Activated T-helper 2 cell treated with anti-CD3 and anti-CD28 coated beads, Interferon-gamma antibody, Interleukin-2, Interleukin-4, amounts not matched to agents 10 μg/mL and 5 μg/mL and 100 μg/mL, durations not matched to agents 14 hours and 24 hours and 36 hours (primary cell): Measurements from ENCODE around the gene CISD2. TPM values are rescaled to one million over a fixed set of nuclear protein-coding genes. Genes with fewer than 3 reads are reported as not detected.
"Not testable (repeated sequence)": the region's sequence is repeated elsewhere in the genome, so short reads cannot be mapped to it uniquely, and the experiment has no call there.

Source experiments
- DNase-seq: peaks from one replicate; pipeline ENCODE4 v3.0.0; 2021; ENCODE audit warnings: low spot score
- H3K27ac Mint-ChIP-seq: one replicate; pipeline ENCODE4 v1.8.0; 2021; ENCODE audit warnings: mixed read lengths
- H3K27me3 Mint-ChIP-seq: one replicate; pipeline ENCODE4 v1.8.0; 2021; ENCODE audit warnings: low read depth, mixed read lengths
- H3K36me3 Mint-ChIP-seq: one replicate; pipeline ENCODE4 v1.8.0; 2021; ENCODE audit warnings: low read depth, mixed read lengths
- H3K4me1 Mint-ChIP-seq: one replicate; pipeline ENCODE4 v1.8.0; 2021; ENCODE audit warnings: low read depth, mixed read lengths
- H3K4me3 Mint-ChIP-seq: one replicate; pipeline ENCODE4 v1.8.0; 2021; ENCODE audit warnings: low read depth, mild to moderate bottlenecking, moderate library complexity, mixed read lengths
- H3K9me3 Mint-ChIP-seq: one replicate; pipeline ENCODE4 v1.8.0; 2021; ENCODE audit warnings: mixed read lengths
- intact Hi-C: fragments of 100-400 bp; cut with micrococcal nuclease; formaldehyde crosslinking; loops from one replicate; pipeline ENCODE4 v1.15.1; 2023
- total RNA-seq: library from RNA; stranded (reverse); gene quantifications from 2 replicates; pipeline ENCODE4 v1.2.3, GENCODE V29; 2022

CISD2 gene, protein sequence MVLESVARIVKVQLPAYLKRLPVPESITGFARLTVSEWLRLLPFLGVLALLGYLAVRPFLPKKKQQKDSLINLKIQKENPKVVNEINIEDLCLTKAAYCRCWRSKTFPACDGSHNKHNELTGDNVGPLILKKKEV
- 50.8 and 51.4 TPM in 2 replicates for total RNA-seq

DNA sequence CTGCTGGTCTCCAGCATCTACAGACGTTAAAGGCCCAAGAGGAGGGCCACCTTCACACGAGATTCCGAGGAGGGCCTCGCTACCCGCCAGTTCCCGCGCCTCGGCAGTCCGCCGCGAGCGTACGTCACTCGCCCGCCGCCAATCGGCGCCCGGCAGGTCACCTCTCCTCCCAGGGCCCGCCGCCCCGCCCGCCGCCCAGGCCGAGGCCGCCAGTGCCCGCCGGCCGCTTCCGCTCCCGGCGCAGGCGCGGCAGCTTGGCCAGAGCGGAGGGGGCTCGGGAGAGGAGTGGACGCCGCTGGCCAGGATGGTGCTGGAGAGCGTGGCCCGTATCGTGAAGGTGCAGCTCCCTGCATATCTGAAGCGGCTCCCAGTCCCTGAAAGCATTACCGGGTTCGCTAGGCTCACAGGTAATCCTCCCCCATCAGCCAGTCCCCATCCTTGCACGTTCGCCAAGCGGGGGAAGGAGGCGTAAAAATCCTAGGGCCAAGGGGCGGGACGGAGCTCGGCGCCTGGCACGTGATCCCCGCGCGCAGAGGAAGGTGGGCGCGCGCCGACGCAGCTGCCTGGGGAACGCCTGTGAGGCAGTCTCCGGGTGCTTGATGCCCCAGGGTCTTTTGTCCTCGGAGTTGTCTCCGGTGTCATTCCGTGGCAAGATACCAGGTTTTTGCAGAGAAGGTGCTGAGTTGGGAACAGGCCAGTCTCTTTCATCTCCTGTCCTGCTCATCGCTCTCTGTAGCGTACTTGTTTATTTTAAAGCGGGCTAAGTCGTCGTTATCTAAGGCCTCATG is at the start of gene CISD2:
Gene CISD2, plus strand, starts transcription at position 212 of the 788 bp plus-strand sequence. Its CDS starts 93 bp downstream, at position 305.
- Mint-ChIP-seq H3K4me3 (peak within 1 kb of the TSS; percentile 90), H3K27ac (peak within 1 kb of the TSS; percentile 99), H3K9me3 (peaks cover 4% of the 10 kb centered on the region), H3K27me3 (no peaks in the 10 kb centered on the region), H3K36me3 (peaks cover 46% of the 10 kb centered on the region), H3K4me1 (peaks cover 48% of the 10 kb centered on the region)
- intact Hi-C loops, result loop anchor here (1.0 to 5.0 kb wide), 8 partner anchors 41 to 1522 kb away; partner anchors contain the start of genes BDH2, NFKB1, PPP3CA and SLC39A8
- DNase-seq, result peak; percentile 93

DNA sequence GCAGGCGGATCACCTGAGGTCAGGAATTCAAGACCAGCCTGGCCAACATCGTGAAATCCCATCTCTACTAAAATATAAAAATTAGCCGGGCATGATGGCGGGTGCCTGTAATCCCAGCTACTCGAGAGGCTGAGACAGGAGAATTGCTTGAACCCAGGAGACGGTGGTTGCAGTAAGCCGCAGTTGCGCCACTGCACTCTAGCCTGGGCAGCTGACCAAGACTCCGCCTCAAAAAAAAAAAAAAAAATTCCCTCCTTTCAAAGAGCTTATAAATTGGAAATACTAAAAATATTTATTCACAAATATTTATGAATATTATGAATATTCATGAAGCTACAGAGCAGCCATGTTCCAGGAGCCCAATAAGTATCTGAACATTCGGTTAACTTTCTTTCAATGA is 49.7 kb upstream of the CISD2 start:
- Mint-ChIP-seq H3K4me1 (peaks cover 74% of the 10 kb centered on the region), H3K27ac (peak overlapping the region; percentile 61), H3K4me3 (peak overlapping the region; percentile 63), H3K36me3 (peaks cover 79% of the 10 kb centered on the region)
- intact Hi-C loops, result loop anchor here (1.0 kb wide), 2 partner anchors 9 to 10 kb away; no protein-coding TSS in a partner anchor
- not testable (repeated sequence) for H3K9me3 Mint-ChIP-seq, H3K27me3 Mint-ChIP-seq, DNase-seq

DNA sequence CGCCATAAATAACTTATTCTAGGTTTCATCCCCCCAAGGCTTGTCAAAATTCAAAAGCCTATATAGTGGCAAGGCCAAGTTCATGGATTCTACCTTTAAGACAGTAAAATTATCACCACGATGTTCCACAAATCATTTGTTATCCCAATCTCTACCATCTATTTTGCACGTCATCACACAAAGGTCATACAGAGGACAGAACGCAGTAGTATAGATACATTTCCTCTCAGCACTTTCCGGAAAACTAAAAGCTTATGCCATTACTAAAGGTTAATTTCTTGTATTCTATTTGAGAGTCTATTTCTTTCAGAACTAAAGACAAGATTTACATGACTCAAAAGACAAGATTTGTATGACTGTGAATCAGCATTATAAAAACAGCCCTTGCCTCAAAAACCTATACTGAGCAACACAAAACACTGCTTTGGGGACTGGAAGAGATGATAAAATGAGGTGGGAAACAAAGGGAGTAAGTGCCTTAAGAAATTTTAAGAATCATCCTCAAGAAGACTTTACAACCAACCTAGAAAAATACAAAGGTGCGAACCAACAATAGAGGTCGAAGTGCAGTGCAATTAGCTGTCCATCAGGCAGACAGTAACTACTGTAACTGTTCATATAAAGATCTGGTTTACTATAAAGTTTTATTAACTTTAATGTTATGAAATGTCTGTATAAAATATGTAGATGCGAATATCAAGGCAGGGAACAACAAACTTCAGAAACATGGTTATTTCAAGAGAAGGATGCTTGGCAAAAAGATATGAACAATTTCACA is 49.0 kb upstream of the CISD2 start:
- peaks cover 74% of the 10 kb centered on the region for H3K4me1 Mint-ChIP-seq
- H3K9me3 Mint-ChIP-seq, result no peaks in the 10 kb centered on the region
- H3K4me3 Mint-ChIP-seq, result peak overlapping the region; percentile 69
- DNase-seq, result no peak
- H3K27ac Mint-ChIP-seq, result peak overlapping the region; percentile 84
- H3K27me3 Mint-ChIP-seq, result no peaks in the 10 kb centered on the region
- peaks cover 73% of the 10 kb centered on the region for H3K36me3 Mint-ChIP-seq
- intact Hi-C loops, result loop anchor here (1.0 kb wide), 2 partner anchors 9 to 10 kb away; no protein-coding TSS in a partner anchor

DNA sequence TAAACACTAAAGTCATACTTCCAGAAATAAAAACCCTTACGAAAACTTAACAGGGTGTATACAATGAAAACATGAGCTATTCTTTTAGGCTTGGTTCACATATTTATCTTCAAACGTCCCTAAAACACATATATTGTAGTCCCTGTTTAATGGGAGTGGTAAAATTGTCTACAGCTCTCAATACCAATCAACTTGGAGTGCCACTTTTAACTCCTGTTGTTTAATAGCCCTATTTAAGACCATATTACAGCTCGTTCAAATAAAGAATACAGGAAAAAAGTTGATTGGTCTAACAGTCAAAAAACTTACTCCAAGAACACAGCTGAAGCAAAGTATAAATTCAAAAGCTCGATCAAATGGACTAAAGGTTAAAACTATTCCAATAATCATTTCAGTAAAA is 45.3 kb upstream of the CISD2 start:
- Mint-ChIP-seq H3K27ac (no peak overlapping the region), H3K9me3 (no peaks in the 10 kb centered on the region), H3K4me1 (peaks cover 48% of the 10 kb centered on the region), H3K27me3 (no peaks in the 10 kb centered on the region), H3K4me3 (no peak overlapping the region), H3K36me3 (peaks cover 43% of the 10 kb centered on the region)
- no peak for DNase-seq
- intact Hi-C loops, result no loop called here

DNA sequence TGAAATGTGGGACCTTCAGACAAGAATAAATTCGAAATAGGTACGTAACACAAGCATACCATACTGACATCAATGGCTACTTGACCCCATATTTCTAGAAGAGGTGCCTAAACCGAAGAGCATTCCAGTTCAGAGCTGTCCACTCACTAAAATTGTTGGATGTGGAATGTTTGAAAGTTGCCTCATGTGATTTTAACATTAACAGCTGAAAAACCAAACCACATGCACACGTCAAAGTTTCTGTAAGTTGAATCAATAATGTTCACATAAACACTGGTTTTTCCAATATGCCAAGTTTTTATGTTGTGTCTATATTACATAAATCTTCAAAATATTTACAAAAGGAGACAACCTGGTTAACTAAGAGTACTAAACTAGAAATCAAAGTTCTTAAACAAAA is 44.9 kb upstream of the CISD2 start:
- peaks cover 38% of the 10 kb centered on the region for H3K36me3 Mint-ChIP-seq
- no peaks in the 10 kb centered on the region for H3K27me3 Mint-ChIP-seq
- H3K4me1 Mint-ChIP-seq, result peaks cover 48% of the 10 kb centered on the region
- H3K27ac Mint-ChIP-seq, result no peak overlapping the region
- H3K9me3 Mint-ChIP-seq, result no peaks in the 10 kb centered on the region
- DNase-seq, result no peak
- intact Hi-C loops, result no loop called here
- H3K4me3 Mint-ChIP-seq, result no peak overlapping the region

DNA sequence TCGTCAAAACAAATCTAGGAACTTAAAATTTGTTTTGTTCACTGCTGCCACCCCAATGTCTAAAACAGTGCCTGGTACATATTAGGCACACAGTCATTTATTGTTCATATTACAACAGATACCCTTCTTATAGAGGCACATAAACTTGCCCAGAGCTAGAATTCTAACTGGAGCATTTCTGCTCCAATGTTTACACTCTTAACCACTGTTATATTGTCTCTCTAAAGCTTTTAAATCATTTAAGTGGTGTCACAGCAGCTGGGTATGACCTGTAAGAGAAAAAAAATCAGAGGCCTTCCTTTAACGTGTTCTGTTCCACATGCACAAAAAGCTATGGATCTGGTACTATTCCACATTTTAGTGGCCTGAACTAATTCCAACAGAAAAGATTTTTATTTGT is 44.4 kb upstream of the CISD2 start:
- peaks cover 51% of the 10 kb centered on the region for H3K4me1 Mint-ChIP-seq
- peak overlapping the region; percentile 67 for H3K27ac Mint-ChIP-seq
- intact Hi-C loops, result no loop called here

DNA sequence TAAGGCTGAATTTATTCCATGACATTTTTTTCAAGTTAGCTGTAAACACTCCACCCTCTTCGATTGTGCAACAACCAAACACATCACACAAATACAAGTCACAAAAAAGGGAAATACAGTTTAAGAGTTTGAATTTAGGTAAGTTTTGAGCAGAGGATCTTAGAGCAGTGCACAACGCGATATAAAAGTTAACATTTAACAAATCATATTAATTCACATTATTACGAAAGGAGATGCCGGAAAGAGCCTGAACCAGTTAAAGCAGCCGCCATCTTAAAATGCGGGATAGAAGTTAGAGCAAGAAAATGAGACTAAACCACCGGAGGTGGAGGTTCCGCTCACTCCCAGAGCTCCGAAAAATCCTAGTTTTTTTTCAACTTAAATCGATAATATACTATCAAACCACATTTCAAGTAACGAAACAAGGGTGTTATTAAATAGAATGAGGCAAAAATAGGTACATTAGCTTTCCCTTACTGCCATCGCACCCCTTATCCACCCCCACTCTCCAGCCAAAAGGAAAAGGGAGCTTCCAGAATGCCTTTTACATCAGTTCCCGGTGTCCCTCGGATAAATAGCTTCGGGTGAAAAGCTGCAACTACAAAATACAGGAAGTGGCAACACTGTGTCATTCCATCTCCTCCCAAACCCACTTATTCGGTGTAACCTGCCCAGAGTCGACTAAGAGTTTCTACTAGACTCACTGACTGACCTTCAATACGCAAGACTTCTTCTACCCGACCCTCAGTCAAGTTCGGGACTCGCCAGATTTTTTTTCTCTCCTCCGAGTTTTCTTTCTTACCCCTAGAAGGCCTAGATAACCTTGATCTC is 43.3 kb upstream of the CISD2 start:
- H3K9me3 Mint-ChIP-seq, result no peaks in the 10 kb centered on the region
- H3K27me3 Mint-ChIP-seq, result no peaks in the 10 kb centered on the region

More for the DNA sequence above, 44.4 kb upstream of the CISD2 start:
- Mint-ChIP-seq H3K36me3 (peaks cover 36% of the 10 kb centered on the region), H3K4me3 (no peak overlapping the region), H3K9me3 (no peaks in the 10 kb centered on the region), H3K27me3 (no peaks in the 10 kb centered on the region)
- no peak for DNase-seq

DNA sequence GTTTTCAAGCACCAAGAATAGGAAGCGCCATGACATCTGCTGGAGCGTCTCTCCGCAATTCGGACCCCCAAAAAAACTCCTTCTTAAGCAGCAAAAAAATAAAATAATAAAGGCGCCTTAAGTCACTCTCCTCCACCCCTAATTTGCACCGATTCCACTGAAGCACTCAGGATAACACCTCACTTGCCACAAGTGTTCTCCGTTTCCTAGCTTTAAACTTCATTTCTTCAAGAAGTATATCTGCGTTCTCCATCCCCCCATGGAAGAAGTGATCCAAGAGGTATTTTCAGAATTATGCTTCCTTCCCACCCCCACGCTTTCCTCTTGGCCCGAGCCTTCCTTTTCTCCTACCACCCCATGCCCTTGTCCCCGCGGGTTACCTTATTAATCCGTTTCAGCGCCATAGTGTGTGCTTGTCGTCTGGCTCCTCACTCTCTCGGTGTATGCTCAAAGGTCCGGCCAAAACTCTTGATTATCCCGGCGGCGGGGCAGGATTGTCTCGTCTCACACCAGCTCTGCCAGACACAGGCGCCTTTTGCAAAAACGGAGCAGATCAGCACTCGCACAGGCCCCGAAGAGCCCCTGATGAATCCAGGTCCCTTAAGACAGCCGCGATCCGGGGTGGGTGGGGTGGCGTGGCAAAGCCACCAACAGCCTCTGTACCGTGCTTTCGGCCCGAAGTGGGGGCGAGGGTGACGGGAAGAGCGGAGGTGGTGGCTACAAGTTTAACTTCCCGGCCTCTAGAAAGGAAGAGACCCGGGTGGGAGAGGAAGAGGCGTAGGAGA is 42.5 kb upstream of the CISD2 start:
- peaks cover 20% of the 10 kb centered on the region for H3K36me3 Mint-ChIP-seq
- no peaks in the 10 kb centered on the region for H3K27me3 Mint-ChIP-seq
- H3K9me3 Mint-ChIP-seq, result no peaks in the 10 kb centered on the region
- H3K27ac Mint-ChIP-seq, result no peak overlapping the region
- intact Hi-C loops, result loop anchor here (2.0 to 5.0 kb wide), 7 partner anchors 37 to 1479 kb away; partner anchors contain the start of gene PPP3CA
- no peak for DNase-seq
- peaks cover 35% of the 10 kb centered on the region for H3K4me1 Mint-ChIP-seq
- H3K4me3 Mint-ChIP-seq, result no peak overlapping the region

More for the DNA sequence above, 43.3 kb upstream of the CISD2 start:
- Mint-ChIP-seq H3K4me3 (no peak overlapping the region), H3K27ac (no peak overlapping the region), H3K36me3 (peaks cover 28% of the 10 kb centered on the region), H3K4me1 (peaks cover 42% of the 10 kb centered on the region)
- intact Hi-C loops, result loop anchor here (1.0 to 5.0 kb wide), 8 partner anchors 16 to 1479 kb away; partner anchors contain the start of gene PPP3CA
- DNase-seq, result peak; percentile 23

DNA sequence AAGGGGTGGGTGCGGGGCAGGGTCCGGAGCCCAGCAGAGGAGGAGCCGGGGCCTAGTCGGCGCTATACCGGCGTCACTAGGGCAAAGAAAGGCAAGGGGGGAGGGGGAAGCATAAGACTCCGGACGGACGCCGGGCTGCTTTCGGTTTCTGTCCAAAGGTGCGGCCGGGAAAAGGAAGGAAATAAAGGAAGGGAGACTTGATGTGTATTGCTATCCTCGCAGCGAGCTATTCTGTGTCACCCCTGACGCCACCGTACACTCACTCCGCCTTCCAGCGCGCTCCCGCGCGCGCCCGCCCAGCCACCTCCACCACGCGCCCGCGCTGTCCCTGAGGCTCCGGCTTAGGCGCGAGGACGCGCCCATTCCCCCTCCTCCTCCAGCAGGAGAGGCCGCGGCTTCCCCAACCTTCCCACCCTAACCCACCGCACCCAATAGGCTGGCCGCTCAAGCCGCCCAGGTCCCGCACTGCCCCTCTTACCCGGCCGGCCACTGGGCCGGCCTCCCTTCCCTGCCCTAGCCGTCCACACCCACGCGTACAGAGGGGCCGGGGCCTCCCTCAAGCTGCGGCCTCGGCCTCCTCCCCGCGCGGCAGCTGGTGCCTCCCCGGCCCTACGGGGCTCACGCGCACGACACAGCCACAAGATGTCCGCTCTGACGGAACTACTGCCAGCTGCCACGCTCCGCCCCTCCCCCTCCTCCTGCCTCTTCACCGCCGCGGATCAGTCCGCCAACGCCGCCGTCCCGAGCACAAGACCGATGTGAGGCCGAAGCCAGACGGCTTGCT is 41.7 kb upstream of the CISD2 start, which contains the start of gene UBE2D3:
Gene UBE2D3, minus strand, starts transcription at position 662 of the 784 bp plus-strand sequence. CDS start 1,043 bp downstream, outside the sequence.
- Mint-ChIP-seq H3K4me1 (peaks cover 32% of the 10 kb centered on the region), H3K9me3 (no peaks in the 10 kb centered on the region), H3K4me3 (no peak within 1 kb of the TSS), H3K27me3 (no peaks in the 10 kb centered on the region), H3K36me3 (peaks cover 15% of the 10 kb centered on the region), H3K27ac (no peak within 1 kb of the TSS)
- intact Hi-C loops, result loop anchor here (1.0 to 5.0 kb wide), 9 partner anchors 38 to 1480 kb away; partner anchors contain the start of genes PPP3CA, SLC39A8 and SLC9B1
- peak; percentile 95 for DNase-seq

DNA sequence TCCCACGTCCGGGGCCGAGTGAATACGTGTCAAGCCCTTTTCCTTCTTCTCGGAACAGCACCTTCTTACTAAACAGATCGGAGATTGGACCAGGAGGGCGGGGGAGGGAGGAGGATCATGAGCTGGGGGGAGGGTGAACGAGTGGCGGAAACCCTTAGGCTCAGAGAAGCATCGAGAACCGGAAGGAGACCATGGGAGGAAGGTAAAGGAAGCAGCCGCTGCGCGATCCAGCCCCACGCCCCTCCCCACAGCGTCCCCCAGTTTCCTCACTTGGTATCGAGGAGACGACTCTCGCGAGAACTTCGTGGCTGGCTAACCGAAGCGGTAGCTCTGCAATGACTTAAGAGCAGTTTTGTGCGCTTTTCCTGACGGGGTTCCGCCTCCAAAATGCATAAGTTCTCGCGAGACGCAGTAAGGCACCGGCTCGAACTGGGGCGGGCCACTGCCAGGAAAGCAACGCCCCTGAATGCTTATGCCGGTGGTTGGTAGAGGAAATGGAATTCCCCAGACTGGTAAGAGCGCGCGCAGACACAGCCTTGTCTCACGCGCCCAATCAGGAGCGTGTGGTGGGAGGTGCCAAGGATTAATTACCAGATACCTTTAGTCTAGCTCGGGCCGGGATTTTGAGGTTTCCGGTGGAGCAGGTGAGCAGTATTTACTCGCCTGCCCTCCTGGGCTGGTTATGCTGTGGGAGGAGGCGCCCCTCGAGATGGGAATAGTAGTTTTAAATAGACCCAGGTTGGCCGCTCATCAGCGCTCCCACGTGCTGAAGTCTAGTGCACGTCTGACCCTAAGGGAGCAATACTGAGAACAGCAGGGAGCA is 40.9 kb upstream of the CISD2 start:
- H3K4me3 Mint-ChIP-seq, result no peak overlapping the region
- H3K36me3 Mint-ChIP-seq, result peaks cover 9% of the 10 kb centered on the region
- H3K27ac Mint-ChIP-seq, result no peak overlapping the region
- no peaks in the 10 kb centered on the region for H3K9me3 Mint-ChIP-seq
- no peaks in the 10 kb centered on the region for H3K27me3 Mint-ChIP-seq
- peaks cover 28% of the 10 kb centered on the region for H3K4me1 Mint-ChIP-seq
- intact Hi-C loops, result loop anchor here (1.0 to 5.0 kb wide), 14 partner anchors 9 to 1481 kb away; partner anchors contain the start of genes CISD2, PPP3CA, SLC39A8 and SLC9B1
- DNase-seq, result peak; percentile 99
